NCI-H2029 treated with DMSO at 0.1 percent for 48 hours (cell line): ENCODE data around the gene KIF7.

ENCODE experiments used
- DNase-seq: peaks from one replicate; lab custom pipeline; 2025; lab: John Stamatoyannopoulos, UW

KIF7 gene

GRCh38 chr15:89669309-89669865 is 14.1 kb upstream of the KIF7 start:
- no peak for DNase-seq

GRCh38 chr15:89668171-89668570 is 12.9 kb upstream of the KIF7 start:
- DNase-seq: no peak

GRCh38 chr15:89667706-89667960 is 12.4 kb upstream of the KIF7 start:
- no peak for DNase-seq

- DNase-seq: no peak
These were observed 11.8 kb upstream of the KIF7 start for GRCh38 chr15:89666858-89667705.

- DNase-seq: no peak
These were observed 11.1 kb upstream of the KIF7 start for GRCh38 chr15:89666184-89666857.

GRCh38 chr15:89665449-89666181 is 10.3 kb upstream of the KIF7 start:
- no peak for DNase-seq

GRCh38 chr15:89664441-89665350 is 9.4 kb upstream of the KIF7 start:
- DNase-seq: no peak

GRCh38 chr15:89662893-89663626 is 7.8 kb upstream of the KIF7 start:
- no peak for DNase-seq

GRCh38 chr15:89660556-89660955 is 5.3 kb upstream of the KIF7 start:
- DNase-seq: no peak

GRCh38 chr15:89659295-89659694 is 4.0 kb upstream of the KIF7 start:
- DNase-seq: no peak

- no peak for DNase-seq
These were observed 2.5 kb upstream of the KIF7 start for GRCh38 chr15:89657686-89658200.

GRCh38 chr15:89656116-89656815 is 999 bp upstream of the KIF7 start:
- no peak for DNase-seq

- no peak for DNase-seq
These were observed 936 bp downstream of the KIF7 start for GRCh38 chr15:89654301-89654761.

GRCh38 chr15:89653578-89653977 is 1.7 kb downstream of the KIF7 start:
- no peak for DNase-seq

- DNase-seq: no peak
These were observed 2.6 kb downstream of the KIF7 start for GRCh38 chr15:89652666-89653065.

GRCh38 chr15:89652131-89652530 is 3.1 kb downstream of the KIF7 start:
- DNase-seq: no peak

- no peak for DNase-seq
These were observed 5.6 kb downstream of the KIF7 start for GRCh38 chr15:89649716-89650115.

GRCh38 chr15:89649013-89649625 is 6.1 kb downstream of the KIF7 start:
- no peak for DNase-seq
